Astrocyte (in vitro differentiated cells and primary cell): ENCODE data around the gene GPC5. TPM values are rescaled to one million over a fixed set of nuclear protein-coding genes. Genes with fewer than 3 reads are reported as not detected.

ENCODE experiments used
- DNase-seq: peaks from one replicate; pipeline ENCODE4 v3.0.0-alpha.2; 2010; ENCODE audit warnings: low read depth
- FAIRE-seq: peaks from 2 replicates; lab custom pipeline; 2011; peaks lifted over from hg19 to GRCh38; lab: Jason Lieb, UNC
- H2AFZ ChIP-seq: 2 replicates; pipeline ENCODE4 v1.6.0; 2012; ENCODE audit warnings: low read depth, low read length, inconsistent platforms
- H3K27ac ChIP-seq: 2 replicates; pipeline ENCODE4 v1.5.1; 2011; ENCODE audit warnings: low read depth, low read length, inconsistent platforms
- H3K27me3 ChIP-seq: 2 replicates; pipeline ENCODE4 v1.6.0; 2011; ENCODE audit warnings: low read length, inconsistent platforms; ENCODE audit not compliant: insufficient read depth
- H3K36me3 ChIP-seq: 2 replicates; pipeline ENCODE4 v1.5.1; 2011; ENCODE audit warnings: low read length, inconsistent platforms; ENCODE audit not compliant: insufficient read depth
- H3K4me1 ChIP-seq: 2 replicates; pipeline ENCODE4 v1.5.1; 2011; ENCODE audit warnings: low read length, inconsistent platforms; ENCODE audit not compliant: insufficient read depth
- H3K4me2 ChIP-seq: 2 replicates; pipeline ENCODE4 v1.6.0; 2012; ENCODE audit warnings: low read length, inconsistent platforms
- H3K4me3 ChIP-seq: 2 replicates; pipeline ENCODE4 v1.5.1; 2011; ENCODE audit warnings: low read depth, mild to moderate bottlenecking, low read length, inconsistent platforms; ENCODE audit not compliant: insufficient read depth
- H3K79me2 ChIP-seq: 2 replicates; pipeline ENCODE4 v1.6.0; 2012; ENCODE audit warnings: mild to moderate bottlenecking, low read length, inconsistent platforms; ENCODE audit not compliant: insufficient read depth
- H3K9ac ChIP-seq: 2 replicates; pipeline ENCODE4 v1.6.0; 2012; ENCODE audit warnings: mild to moderate bottlenecking, low read length, inconsistent platforms
- H3K9me3 ChIP-seq: 2 replicates; pipeline ENCODE4 v1.5.1; 2012; ENCODE audit warnings: low read depth, mild to moderate bottlenecking, low read length, inconsistent platforms; ENCODE audit not compliant: insufficient read depth
- H4K20me1 ChIP-seq: 2 replicates; pipeline ENCODE4 v1.6.0; 2012; ENCODE audit warnings: low read length, inconsistent platforms; ENCODE audit not compliant: insufficient read depth
- H3K27ac Mint-ChIP-seq: one replicate; pipeline ENCODE4 v1.8.0; 2021; ENCODE audit warnings: mild to moderate bottlenecking, mixed read lengths; ENCODE audit not compliant: unreplicated experiment
- H3K27me3 Mint-ChIP-seq: one replicate; pipeline ENCODE4 v1.8.0; 2021; ENCODE audit warnings: low read depth, mixed read lengths; ENCODE audit not compliant: unreplicated experiment
- H3K36me3 Mint-ChIP-seq: one replicate; pipeline ENCODE4 v1.8.0; 2021; ENCODE audit warnings: low read depth, mixed read lengths; ENCODE audit not compliant: unreplicated experiment
- H3K4me1 Mint-ChIP-seq: one replicate; pipeline ENCODE4 v1.8.0; 2021; ENCODE audit warnings: low read depth, mixed read lengths; ENCODE audit not compliant: unreplicated experiment
- H3K4me3 Mint-ChIP-seq: one replicate; pipeline ENCODE4 v1.8.0; 2021; ENCODE audit warnings: mild to moderate bottlenecking, moderate library complexity, mixed read lengths; ENCODE audit not compliant: unreplicated experiment
- H3K9me3 Mint-ChIP-seq: one replicate; pipeline ENCODE4 v1.8.0; 2021; ENCODE audit warnings: mild to moderate bottlenecking, mixed read lengths; ENCODE audit not compliant: unreplicated experiment
- CTCF ChIP-seq: IDR thresholded peaks from 2 replicates; pipeline ENCODE4 v1.5.1; 2011; ENCODE audit warnings: low read depth, mild to moderate bottlenecking, inconsistent platforms, low read length, moderate library complexity; ENCODE audit not compliant: insufficient read depth
- EZH2 ChIP-seq: IDR thresholded peaks from 2 replicates; pipeline ENCODE4 v1.6.1; 2012; ENCODE audit warnings: mild to moderate bottlenecking, low read length, inconsistent platforms; ENCODE audit not compliant: insufficient read depth
- total RNA-seq: library from RNA; stranded (reverse); gene quantifications from 2 replicates; pipeline ENCODE4 v1.2.1, GENCODE V29; 2021

GPC5 gene
- total RNA-seq, 1 donor from 2014 or later = 1.1 TPM

GRCh38 chr13:92452840-92453239, 1054.4 kb downstream of the GPC5 start:
- Mint-ChIP-seq H3K36me3 (no peaks in the 10 kb centered on the region), H3K27me3 (no peaks in the 10 kb centered on the region), H3K27ac (no peak overlapping the region), H3K9me3 (no peaks in the 10 kb centered on the region), H3K4me3 (no peak overlapping the region), H3K4me1 (no peaks in the 10 kb centered on the region)
- Histone ChIP-seq H3K9ac (no peak overlapping the region), H3K4me1 (no peaks in the 10 kb centered on the region), H3K27me3 (no peaks in the 10 kb centered on the region), H3K4me3 (no peak overlapping the region), H3K9me3 (no peaks in the 10 kb centered on the region), H3K79me2 (no peaks in the 10 kb centered on the region), H3K4me2 (no peak overlapping the region), H2AFZ (no peak overlapping the region), H3K36me3 (no peaks in the 10 kb centered on the region), H4K20me1 (no peaks in the 10 kb centered on the region), H3K27ac (no peak overlapping the region)
- DNase-seq (no peak), FAIRE-seq (no peak)
- no peak for TF ChIP-seq CTCF
- TF ChIP-seq EZH2 = no peak

- no peak for FAIRE-seq
Measured at GRCh38 chr13:92459306-92459705, 1060.9 kb downstream of the GPC5 start.

More at GRCh38 chr13:92459306-92459705, 1060.9 kb downstream of the GPC5 start:
- Histone ChIP-seq H4K20me1 (no peaks in the 10 kb centered on the region), H3K9me3 (no peaks in the 10 kb centered on the region), H3K4me3 (no peak overlapping the region), H3K36me3 (no peaks in the 10 kb centered on the region), H3K4me2 (no peak overlapping the region), H3K79me2 (no peaks in the 10 kb centered on the region), H3K4me1 (no peaks in the 10 kb centered on the region), H3K27ac (no peak overlapping the region), H3K9ac (no peak overlapping the region), H3K27me3 (no peaks in the 10 kb centered on the region), H2AFZ (no peak overlapping the region)
- no peak for TF ChIP-seq CTCF
- TF ChIP-seq EZH2 = no peak
- H3K9me3 Mint-ChIP-seq = no peaks in the 10 kb centered on the region
- H3K36me3 Mint-ChIP-seq = no peaks in the 10 kb centered on the region
- no peak overlapping the region for H3K4me3 Mint-ChIP-seq
- DNase-seq = no peak
- H3K4me1 Mint-ChIP-seq = peaks cover 8% of the 10 kb centered on the region
- H3K27ac Mint-ChIP-seq = no peak overlapping the region
- H3K27me3 Mint-ChIP-seq = peaks cover 2% of the 10 kb centered on the region
